NCI-H510A (cell line): Measurements from ENCODE around the gene VIP.

Source experiments
- DNase-seq: peaks from one replicate; lab custom pipeline; 2025; lab: John Stamatoyannopoulos, UW

VIP gene

GRCh38 chr6:152783217-152783878 lies 32.8 kb downstream of the VIP start:
- DNase-seq, result peak; percentile 2

- no peak for DNase-seq
Observed at GRCh38 chr6:152794696-152795095, 44.1 kb downstream of the VIP start.

GRCh38 chr6:152804150-152804549 lies 53.6 kb downstream of the VIP start:
- DNase-seq, result no peak
